Stimulated activated naive B cell treated with anti-CD40 and anti-IgM and Interleukin-4, amounts not matched to agents 10 μg/mL and 1 μg/mL and 100 μg/mL, for 72 hours (primary cell): ENCODE data around the gene AATK.

Experiments used
- ATAC-seq, 2 donors: fragments of 150-1000 bp; cut with Tn5 transposase; replicated peaks; 2 replicates each; pipeline ENCODE4 v1.10.0; 2021; ENCODE audit warnings: moderate library complexity in 1 of 2
- DNase-seq: peaks from one replicate; pipeline ENCODE4 v3.0.0; 2021
- H3K27ac Mint-ChIP-seq: one replicate; pipeline ENCODE4 v1.8.0; 2022; ENCODE audit warnings: mild to moderate bottlenecking, mixed read lengths
- H3K27me3 Mint-ChIP-seq, 2 donors: one replicate each; pipeline ENCODE4 v1.8.0; 2022; ENCODE audit warnings: mixed read lengths in 2 of 2
- H3K36me3 Mint-ChIP-seq, 2 donors: one replicate each; pipeline ENCODE4 v1.8.0; 2022; ENCODE audit warnings: mixed read lengths in 2 of 2, mild to moderate bottlenecking in 1 of 2
- H3K4me1 Mint-ChIP-seq, 2 donors: one replicate each; pipeline ENCODE4 v1.8.0; 2022; ENCODE audit warnings: mixed read lengths in 2 of 2, mild to moderate bottlenecking in 1 of 2
- H3K4me3 Mint-ChIP-seq, 2 donors: one replicate each; pipeline ENCODE4 v1.8.0; 2022; ENCODE audit warnings: mild to moderate bottlenecking in 2 of 2, mixed read lengths in 2 of 2, moderate library complexity in 1 of 2
- H3K9me3 Mint-ChIP-seq, 2 donors: one replicate each; pipeline ENCODE4 v1.8.0; 2022; ENCODE audit warnings: mixed read lengths in 2 of 2, mild to moderate bottlenecking in 1 of 2

Gene AATK

DNA sequence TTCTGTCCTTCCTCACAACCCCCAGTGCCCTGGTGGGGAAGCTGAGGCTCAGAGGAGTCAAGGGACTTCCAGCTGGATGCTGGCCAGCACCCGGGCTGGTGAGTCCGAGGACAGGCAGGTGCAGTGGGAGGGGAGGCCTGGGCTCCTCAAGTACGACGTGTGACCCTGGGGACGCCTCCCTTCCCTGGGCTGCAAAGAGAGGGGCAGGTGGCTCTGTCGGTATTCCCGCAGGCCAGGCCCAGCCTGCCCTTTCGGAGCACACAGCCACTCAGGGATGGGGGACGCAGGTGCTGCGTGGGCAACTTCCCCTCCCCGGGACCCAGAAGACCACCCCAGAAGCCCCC, 33.9 kb downstream of the AATK start:
- H3K4me3 Mint-ChIP-seq: no peak overlapping the region
- no peaks in the 10 kb centered on the region for H3K27me3 Mint-ChIP-seq
- no peak for ATAC-seq
- no peaks in the 10 kb centered on the region for H3K36me3 Mint-ChIP-seq
- no peaks in the 10 kb centered on the region for H3K4me1 Mint-ChIP-seq
- H3K9me3 Mint-ChIP-seq: no peaks in the 10 kb centered on the region
- H3K27ac Mint-ChIP-seq: no peak overlapping the region
- no peak for DNase-seq

DNA sequence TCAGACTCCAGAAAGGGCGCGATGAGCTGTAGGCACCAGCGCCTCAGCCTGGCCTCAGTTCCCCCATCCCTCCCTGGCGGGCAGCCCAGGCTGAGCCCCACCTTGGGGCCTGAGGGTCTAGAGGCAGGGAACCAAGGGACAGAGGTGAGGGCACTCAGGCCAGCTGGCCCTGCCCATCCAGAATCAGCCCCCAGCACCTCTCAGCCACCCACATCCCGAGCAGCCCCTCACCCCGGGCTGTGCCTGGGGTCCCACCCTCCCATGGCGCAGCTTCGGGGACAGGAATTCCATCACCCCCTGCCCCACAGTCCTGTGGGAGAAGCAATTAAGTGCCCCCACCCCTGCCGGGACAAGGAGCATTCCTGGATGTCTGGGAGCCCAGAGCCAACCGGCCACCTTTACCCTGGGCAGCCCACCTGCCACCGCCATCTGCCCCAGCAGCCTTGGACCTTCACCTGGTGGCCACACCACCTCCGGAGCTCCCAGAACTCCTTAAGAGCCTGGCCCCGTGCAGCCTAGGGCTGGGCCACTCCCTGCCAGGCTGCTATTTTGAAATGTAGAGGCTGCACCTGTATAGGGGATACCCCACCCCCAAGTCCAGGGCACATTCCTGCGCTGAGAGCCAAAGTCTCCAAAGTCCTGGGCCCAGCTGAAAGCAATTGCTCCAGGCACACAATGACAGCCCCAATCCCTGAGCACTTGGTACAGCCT, 34.4 kb downstream of the AATK start:
- no peaks in the 10 kb centered on the region for H3K4me1 Mint-ChIP-seq
- no peaks in the 10 kb centered on the region for H3K27me3 Mint-ChIP-seq
- no peaks in the 10 kb centered on the region for H3K9me3 Mint-ChIP-seq
- no peaks in the 10 kb centered on the region for H3K36me3 Mint-ChIP-seq
- DNase-seq: no peak
- H3K4me3 Mint-ChIP-seq: no peak overlapping the region
- ATAC-seq: no peak
- H3K27ac Mint-ChIP-seq: no peak overlapping the region

DNA sequence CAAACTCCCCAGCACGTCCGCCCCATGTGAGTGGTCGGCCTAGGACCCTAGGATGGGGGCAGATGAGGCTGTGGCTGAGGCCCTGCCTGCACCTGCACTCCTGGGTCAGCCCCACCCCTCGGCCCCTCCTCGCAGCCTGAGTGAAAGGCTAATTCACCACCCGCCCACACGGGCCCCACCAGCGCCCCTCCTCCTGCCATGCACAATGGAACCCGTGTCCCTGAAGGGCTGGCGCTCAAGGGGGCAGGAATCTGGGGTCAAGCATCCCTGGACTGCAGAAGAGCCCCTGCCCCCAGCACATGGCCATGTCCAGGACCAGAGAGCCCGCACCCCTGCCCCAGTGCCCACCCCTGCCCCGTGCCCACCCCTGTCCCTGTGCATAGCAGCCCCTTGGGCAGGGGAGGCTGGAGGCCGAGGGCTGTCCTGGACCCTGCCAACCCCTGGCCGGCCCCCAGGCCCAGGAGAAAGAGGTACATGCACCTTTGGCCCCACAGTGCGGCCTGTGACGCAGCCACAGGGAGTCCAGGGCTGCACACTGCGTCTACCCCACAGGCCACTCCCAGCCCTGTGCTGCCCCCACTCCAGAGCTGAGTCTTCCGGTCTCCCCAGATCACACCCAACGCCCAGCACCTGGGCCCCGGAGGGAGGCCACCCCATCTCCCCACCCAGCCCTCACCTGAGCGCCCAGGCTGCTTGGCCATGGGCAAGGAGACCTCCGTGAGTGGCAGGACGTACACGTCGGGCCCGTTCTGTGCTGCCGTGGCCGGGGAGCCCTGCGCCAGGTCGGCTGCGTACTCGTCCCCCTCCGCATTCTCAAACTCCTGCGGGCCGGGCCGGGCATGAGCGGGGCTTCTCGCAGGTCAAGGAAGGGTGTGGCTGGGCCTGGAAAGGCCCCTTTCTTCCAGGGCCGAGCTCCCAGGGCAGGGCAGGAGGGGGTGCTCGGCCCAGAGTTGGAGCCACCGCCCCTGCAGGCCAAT, 35.3 kb downstream of the AATK start:
- no peaks in the 10 kb centered on the region for H3K4me1 Mint-ChIP-seq
- no peak overlapping the region for H3K27ac Mint-ChIP-seq
- H3K27me3 Mint-ChIP-seq: no peaks in the 10 kb centered on the region
- no peaks in the 10 kb centered on the region for H3K36me3 Mint-ChIP-seq
- H3K4me3 Mint-ChIP-seq: no peak overlapping the region
- DNase-seq: no peak
- H3K9me3 Mint-ChIP-seq: no peaks in the 10 kb centered on the region
- no peak for ATAC-seq

DNA sequence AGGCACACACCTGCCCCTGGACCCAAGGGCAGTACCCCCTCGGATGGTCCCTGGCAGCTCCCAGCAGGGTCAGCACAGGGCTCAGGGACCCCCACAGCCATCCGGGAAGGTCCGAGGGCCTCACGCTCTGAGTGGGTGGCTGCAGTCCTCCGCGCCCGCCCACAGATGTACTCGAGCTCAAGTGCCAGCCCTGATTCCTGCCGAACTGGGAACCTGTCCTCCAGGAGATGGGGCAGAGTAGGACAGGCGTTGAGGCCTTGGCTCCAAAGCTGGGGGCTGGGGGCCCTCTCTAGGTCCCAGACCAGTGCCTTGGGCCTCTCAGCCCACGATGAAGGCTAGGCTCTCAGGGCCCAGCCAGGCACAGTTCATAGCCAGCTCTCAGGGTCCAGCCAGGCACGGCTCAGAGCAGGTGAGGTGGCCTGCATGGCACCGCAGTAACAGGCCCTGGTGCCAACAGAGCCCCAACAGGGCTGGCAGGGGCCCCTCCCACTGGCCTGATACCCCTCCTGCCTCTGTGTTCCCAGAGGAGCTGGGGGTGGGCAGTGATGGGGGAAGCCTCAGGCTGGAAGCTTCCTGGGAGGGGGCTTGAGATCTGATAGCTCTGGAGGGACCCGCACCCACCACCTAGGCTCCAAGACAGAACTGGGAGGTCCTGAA, 36.2 kb downstream of the AATK start:
- H3K27ac Mint-ChIP-seq: no peak overlapping the region

DNA sequence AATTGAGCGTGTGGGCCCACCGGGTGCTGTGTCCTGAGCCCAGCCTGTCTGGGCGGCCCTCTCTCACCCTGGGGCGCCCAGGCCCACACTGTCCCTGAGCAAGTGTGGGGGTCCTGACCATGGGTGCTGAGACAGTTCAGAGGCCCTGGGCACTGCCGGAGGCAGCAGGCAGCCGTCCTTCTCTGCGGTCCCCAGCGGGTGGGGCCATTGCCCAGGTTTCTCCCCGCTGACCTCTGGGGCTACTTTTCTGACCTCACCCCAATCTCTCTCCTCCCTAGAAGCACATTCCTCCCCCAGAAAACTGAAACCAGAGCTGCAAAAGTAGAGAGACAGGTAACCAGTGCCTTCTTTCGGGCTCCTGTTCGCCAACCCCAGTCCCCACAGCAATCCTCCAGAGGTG, 36.7 kb downstream of the AATK start:
- Mint-ChIP-seq H3K4me1 (no peaks in the 10 kb centered on the region), H3K9me3 (no peaks in the 10 kb centered on the region), H3K36me3 (no peaks in the 10 kb centered on the region), H3K4me3 (no peak overlapping the region), H3K27me3 (no peaks in the 10 kb centered on the region), H3K27ac (no peak overlapping the region)
- DNase-seq: no peak
- ATAC-seq: no peak

More for the DNA sequence above, 36.2 kb downstream of the AATK start:
- DNase-seq: no peak
- Mint-ChIP-seq H3K27me3 (no peaks in the 10 kb centered on the region), H3K4me1 (no peaks in the 10 kb centered on the region), H3K36me3 (no peaks in the 10 kb centered on the region), H3K4me3 (no peak overlapping the region), H3K9me3 (no peaks in the 10 kb centered on the region)
- no peak for ATAC-seq

DNA sequence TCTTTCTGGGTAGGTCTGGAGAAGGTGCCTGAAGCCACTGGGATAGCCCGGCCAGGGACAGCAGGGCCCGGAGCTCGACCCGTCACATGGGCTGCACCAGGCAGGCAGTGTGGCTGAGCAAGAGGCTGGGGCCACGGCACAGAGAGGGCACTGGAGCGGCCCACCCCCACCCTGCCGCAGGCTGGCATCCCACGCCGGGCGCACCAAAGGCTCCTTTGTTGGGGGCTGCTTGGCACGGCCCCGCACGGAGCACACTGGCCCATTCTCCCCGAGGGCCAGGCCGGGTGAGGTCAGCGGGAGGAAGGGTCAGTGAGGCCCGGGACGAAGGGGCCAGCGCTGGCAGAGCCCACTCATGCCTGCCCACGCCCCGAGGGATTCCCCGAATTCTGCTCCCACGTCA, 37.2 kb downstream of the AATK start:
- no peak for DNase-seq
- Mint-ChIP-seq H3K27me3 (no peaks in the 10 kb centered on the region), H3K36me3 (no peaks in the 10 kb centered on the region), H3K27ac (no peak overlapping the region), H3K4me1 (no peaks in the 10 kb centered on the region), H3K9me3 (no peaks in the 10 kb centered on the region), H3K4me3 (no peak overlapping the region)
- ATAC-seq: no peak

DNA sequence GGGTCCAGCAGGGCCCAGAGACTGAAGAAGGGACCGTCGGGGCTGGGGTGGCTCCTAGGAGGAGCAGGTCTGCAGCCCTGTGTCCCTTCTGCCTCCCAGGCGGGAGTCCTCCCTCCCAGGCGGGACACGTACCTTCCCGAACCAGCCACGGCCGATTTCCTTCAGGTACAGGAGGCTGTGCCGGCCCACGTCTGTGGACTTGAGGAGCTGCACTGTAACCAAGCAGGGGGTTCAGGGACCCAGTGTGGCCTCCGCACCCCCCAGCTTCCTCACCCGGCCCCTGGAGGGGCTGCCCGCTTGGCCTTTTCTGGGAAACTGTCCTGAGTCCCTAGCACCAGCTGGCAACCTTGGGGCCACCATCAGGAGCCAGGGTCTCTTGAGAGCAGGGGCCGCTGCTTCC, 37.7 kb downstream of the AATK start:
- no peak for DNase-seq
- Mint-ChIP-seq H3K9me3 (no peaks in the 10 kb centered on the region), H3K4me3 (no peak overlapping the region), H3K27ac (no peak overlapping the region), H3K27me3 (no peaks in the 10 kb centered on the region), H3K4me1 (no peaks in the 10 kb centered on the region), H3K36me3 (no peaks in the 10 kb centered on the region)
- no peak for ATAC-seq

DNA sequence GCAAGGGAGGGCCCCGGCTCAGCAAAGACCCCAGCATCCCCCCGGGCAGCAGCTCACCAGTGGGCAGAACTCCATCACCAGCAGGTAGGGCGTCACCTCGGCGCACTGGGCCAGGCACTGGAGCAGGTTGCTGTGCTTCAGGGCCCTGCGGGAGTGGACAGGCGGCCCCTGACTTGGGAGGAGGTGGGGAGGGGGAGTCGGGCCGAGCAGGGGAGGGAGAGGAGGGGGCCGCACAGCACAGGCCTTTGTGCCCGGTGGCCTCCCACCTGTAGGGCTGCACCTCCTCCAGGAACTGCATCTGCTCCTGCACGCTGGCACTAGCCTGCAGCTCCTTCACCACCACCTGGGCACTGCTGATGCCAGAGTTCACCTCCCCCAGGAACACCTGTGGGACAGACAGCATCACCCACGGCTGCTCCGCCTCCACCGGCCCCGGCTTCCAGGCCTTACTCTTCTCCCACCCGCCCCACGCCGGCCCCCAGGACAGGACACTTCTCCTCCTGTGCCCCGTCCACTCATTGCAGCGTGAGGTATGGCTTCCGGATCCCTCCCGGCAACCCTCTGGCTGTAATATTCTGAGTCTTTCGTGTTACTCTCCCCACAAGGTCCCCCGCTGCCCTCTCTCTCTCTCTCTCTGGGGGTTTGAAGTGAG, 38.4 kb downstream of the AATK start:
- Mint-ChIP-seq H3K27ac (no peak overlapping the region), H3K4me3 (no peak overlapping the region), H3K9me3 (no peaks in the 10 kb centered on the region), H3K4me1 (no peaks in the 10 kb centered on the region), H3K36me3 (no peaks in the 10 kb centered on the region), H3K27me3 (no peaks in the 10 kb centered on the region)
- ATAC-seq (no peak), DNase-seq (no peak)

DNA sequence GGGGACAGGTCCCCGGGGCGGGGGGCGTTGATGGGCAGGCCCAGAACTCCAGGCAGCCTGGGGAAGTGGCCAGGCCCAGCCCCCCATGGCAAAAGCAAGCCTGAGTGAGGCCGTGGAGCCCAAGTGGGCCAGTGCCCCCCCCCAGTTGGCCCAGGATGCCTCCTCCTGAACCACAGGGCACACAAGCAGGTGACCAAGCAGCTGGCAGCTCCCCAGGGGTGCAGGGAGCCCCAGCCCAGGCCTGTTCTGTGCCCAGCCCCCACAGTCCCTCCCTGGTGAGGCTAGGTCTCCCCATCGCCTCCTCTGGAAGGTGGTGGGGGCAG, 38.9 kb downstream of the AATK start:
- no peaks in the 10 kb centered on the region for H3K27me3 Mint-ChIP-seq
- ATAC-seq (no peak), DNase-seq (no peak)
- H3K4me1 Mint-ChIP-seq: no peaks in the 10 kb centered on the region
- H3K9me3 Mint-ChIP-seq: no peaks in the 10 kb centered on the region
- H3K27ac Mint-ChIP-seq: no peak overlapping the region
- no peak overlapping the region for H3K4me3 Mint-ChIP-seq
- no peaks in the 10 kb centered on the region for H3K36me3 Mint-ChIP-seq

DNA sequence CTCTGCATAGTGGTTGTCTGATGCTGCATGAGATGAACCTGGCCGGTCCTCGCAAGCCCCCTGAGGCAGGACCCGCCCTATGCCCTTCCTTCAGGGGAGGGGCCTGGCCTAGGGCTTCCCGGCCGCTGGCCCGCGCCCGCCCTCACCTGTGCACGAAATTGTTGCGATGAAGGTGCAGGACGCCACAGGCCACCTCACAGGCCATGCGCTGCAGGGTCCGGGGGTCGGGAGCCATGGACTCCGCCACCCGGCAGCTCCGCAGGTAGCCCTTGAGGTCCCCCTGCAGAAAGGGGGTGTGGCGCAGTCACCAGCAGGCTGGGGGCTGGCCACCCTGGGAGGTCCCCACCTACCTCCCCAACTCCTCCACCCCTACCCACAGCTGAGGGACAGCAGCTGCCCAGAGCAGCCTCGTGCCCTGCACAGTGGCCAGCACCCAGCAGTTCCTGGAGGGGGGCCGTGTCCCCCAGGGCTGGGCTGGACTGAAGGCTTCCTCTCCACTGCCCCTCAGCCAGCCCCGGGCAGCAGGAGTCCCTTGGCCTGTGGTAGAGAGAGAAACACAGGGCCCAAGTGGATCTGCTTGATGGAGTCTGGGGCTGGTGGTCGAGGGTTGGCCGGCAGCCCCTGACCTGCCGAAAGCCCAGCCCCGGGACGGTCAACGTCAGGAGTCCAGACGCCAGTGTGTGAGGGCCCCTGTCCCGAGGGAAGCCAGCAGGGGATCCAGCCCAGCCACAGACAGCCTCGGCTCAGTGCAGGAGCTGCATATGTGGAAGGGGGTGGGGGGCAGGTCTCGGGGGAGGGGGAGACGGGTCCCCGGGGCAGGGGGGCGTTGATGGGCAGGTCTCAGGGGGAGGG, 39.5 kb downstream of the AATK start:
- DNase-seq (no peak), ATAC-seq (no peak)
- Mint-ChIP-seq H3K9me3 (no peaks in the 10 kb centered on the region), H3K4me1 (no peaks in the 10 kb centered on the region), H3K36me3 (no peaks in the 10 kb centered on the region), H3K27ac (no peak overlapping the region), H3K27me3 (no peaks in the 10 kb centered on the region), H3K4me3 (no peak overlapping the region)

DNA sequence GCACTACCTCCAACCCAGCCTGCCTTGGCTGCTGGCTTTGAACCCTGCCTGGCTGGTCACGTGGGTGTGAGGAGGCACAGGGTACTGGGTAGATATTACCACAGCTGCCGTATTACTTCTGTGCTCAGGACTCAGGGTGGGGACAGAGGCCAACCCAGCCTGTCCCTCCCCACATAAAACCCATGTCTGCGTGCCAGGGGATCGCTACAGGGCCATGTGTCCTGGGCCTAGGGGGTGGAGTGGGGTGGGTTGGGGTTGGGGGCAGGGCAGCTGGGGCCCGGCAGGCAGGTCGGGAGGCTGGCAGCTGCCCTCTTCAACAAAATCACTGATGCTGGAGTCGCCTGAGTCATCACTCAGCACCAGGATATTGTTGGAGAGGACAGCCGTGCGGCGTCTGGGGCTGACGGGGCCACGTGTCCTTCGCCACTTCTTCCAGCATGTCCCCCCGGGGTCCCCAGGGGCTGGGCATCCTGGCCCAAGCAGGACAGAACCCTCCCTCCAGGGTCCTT, 40.4 kb downstream of the AATK start:
- H3K4me3 Mint-ChIP-seq: no peak overlapping the region
- ATAC-seq (no peak), DNase-seq (no peak)
- H3K4me1 Mint-ChIP-seq: no peaks in the 10 kb centered on the region
- H3K27me3 Mint-ChIP-seq: no peaks in the 10 kb centered on the region
- H3K9me3 Mint-ChIP-seq: no peaks in the 10 kb centered on the region
- H3K36me3 Mint-ChIP-seq: no peaks in the 10 kb centered on the region
- H3K27ac Mint-ChIP-seq: no peak overlapping the region

DNA sequence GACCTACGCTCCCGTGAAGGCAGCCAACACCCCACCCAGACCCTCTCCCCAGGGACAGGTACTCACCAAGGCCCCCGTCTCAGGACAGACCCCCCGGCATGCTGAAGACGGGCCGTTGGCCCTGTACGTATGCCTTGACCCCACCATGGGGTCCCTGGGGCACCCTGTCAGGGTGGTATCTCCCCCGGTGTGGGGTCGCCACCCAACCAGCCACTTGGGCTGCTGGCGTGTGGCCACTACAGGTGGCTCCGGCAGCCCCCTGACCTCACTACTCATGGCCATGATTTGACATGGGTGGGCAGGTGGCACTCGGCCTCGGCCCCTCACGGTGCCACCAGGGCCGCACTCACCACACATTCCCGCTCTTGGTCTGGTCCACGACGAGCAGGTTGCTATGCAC, 41.6 kb downstream of the AATK start:
- H3K27me3 Mint-ChIP-seq: no peaks in the 10 kb centered on the region
- H3K4me3 Mint-ChIP-seq: no peak overlapping the region
- peaks cover 3 to 5% of the 10 kb centered on the region in 2 donors for H3K4me1 Mint-ChIP-seq
- H3K36me3 Mint-ChIP-seq: no peaks in the 10 kb centered on the region
- ATAC-seq: no peak
- H3K27ac Mint-ChIP-seq: no peak overlapping the region
- no peak for DNase-seq
- H3K9me3 Mint-ChIP-seq: no peaks in the 10 kb centered on the region

DNA sequence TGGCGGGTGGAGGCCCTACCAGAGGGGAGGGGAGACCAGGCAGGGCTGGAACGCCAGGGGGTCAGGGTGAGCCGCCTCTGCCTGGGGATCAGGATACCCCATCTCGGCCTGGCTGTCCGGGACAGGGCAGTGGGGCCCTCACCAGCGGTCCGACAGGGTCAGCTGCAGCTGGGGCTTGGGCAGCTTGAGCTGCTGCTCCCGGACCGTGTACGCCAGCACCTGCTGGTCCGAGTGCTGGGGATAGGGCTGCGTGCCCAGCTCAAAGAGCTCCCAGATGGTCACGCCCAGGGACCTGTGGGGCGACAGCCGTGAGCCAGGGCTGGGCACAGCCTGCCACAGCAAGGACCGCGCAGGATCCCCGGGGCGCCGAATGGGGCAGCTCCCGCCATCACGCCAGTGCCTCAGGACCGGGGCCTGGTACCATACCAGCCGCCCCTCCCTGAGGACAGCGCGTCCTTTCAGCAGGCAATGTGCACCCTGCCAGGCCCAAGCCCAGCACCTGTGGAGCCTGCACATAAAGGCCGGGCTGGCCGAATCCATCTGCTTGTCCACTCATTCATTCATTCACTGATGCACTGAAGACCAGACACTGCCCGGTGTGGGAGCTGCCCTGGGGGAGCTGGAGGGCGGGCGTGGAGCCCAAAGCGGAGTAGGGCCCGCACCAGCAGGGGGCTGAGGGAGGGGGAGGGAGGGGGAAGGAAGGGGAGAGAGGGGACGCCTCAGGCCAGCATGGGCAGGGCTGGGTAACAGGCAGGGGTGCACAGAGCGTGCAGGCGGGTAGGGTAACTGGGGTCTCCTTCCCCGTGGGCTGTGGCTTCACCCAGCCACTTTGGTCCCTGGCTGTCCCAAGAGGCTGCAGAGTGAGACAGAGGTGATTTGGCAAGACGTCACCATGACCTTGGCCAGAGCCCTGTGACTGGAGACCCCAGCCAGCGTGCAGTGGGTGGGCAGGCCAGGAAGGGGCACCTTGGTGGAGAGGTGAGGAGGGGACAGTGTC, 42.7 kb downstream of the AATK start:
- DNase-seq (no peak), ATAC-seq (no peak)
- no peaks in the 10 kb centered on the region for H3K9me3 Mint-ChIP-seq
- no peaks in the 10 kb centered on the region for H3K36me3 Mint-ChIP-seq
- H3K4me3 Mint-ChIP-seq: no peak overlapping the region
- H3K27ac Mint-ChIP-seq: no peak overlapping the region
- H3K4me1 Mint-ChIP-seq: peaks cover 8 to 12% of the 10 kb centered on the region in 2 donors
- peaks cover 5 to 6% of the 10 kb centered on the region in 2 donors for H3K27me3 Mint-ChIP-seq
